Liver (tissue), 9 donors: ENCODE measurements around the gene DYNC1LI2. TPM values are rescaled to one million over a fixed set of nuclear protein-coding genes. Genes with fewer than 3 reads are reported as not detected.

Experiments
- DNase-seq: peaks from one replicate; pipeline ENCODE4 v3.0.0-alpha.2; 2017; ENCODE audit warnings: low spot score
- H3K27ac ChIP-seq, 2 donors: one replicate each; pipeline ENCODE4 v1.7.0; 2013; ENCODE audit warnings: inconsistent platforms in 2 of 2, low read length in 2 of 2, control low read depth in 1 of 2, low read depth in 1 of 2, mild to moderate bottlenecking in 1 of 2
- H3K27me3 ChIP-seq, 4 donors: one replicate each; pipeline versions ENCODE4 v1.6.1 to v1.7.0; 2013; ENCODE audit warnings: low read length in 3 of 4, inconsistent platforms in 1 of 4, mild to moderate bottlenecking in 1 of 4, moderate library complexity in 1 of 4; ENCODE audit not compliant: control insufficient read depth in 4 of 4, insufficient read depth in 4 of 4
- H3K36me3 ChIP-seq, 4 donors: one replicate each; pipeline versions ENCODE4 v1.6.1 to v1.7.0; 2013; ENCODE audit warnings: low read length in 3 of 4, mild to moderate bottlenecking in 3 of 4, low read depth in 1 of 4, moderate library complexity in 1 of 4; ENCODE audit not compliant: control insufficient read depth in 4 of 4, insufficient read depth in 3 of 4
- H3K4me1 ChIP-seq, 4 donors: one replicate each; pipeline versions ENCODE4 v1.6.1 to v1.7.0; 2013; ENCODE audit warnings: low read length in 3 of 4, mild to moderate bottlenecking in 3 of 4, moderate library complexity in 1 of 4; ENCODE audit not compliant: control insufficient read depth in 4 of 4, insufficient read depth in 4 of 4
- H3K4me3 ChIP-seq, 3 donors: one replicate each; pipeline versions ENCODE4 v1.6.1 to v1.7.0; 2013; ENCODE audit warnings: low read length in 3 of 3, control low read depth in 1 of 3, low read depth in 1 of 3, mild to moderate bottlenecking in 1 of 3
- H3K9ac ChIP-seq, 2 donors: one replicate each; pipeline ENCODE4 v1.7.0; 2013; ENCODE audit warnings: low read length in 2 of 2, mild to moderate bottlenecking in 2 of 2, moderate library complexity in 2 of 2, control low read depth in 1 of 2, low read depth in 1 of 2
- H3K9me3 ChIP-seq, 4 donors: one replicate each; pipeline versions ENCODE4 v1.6.1 to v1.7.0; 2013; ENCODE audit warnings: low read length in 3 of 4; ENCODE audit not compliant: control insufficient read depth in 4 of 4
- EGR1 ChIP-seq, 2 donors: IDR thresholded peaks; 2 replicates each; pipeline ENCODE4 v1.6.1; 2016 to 2018; ENCODE audit warnings: antibody characterized with exemption in 2 of 2, low read depth in 2 of 2
- HNF4G ChIP-seq: IDR thresholded peaks from 2 replicates; pipeline ENCODE4 v1.6.1; 2016; ENCODE audit warnings: antibody characterized with exemption
- JUND ChIP-seq, 2 donors: IDR thresholded peaks; 2 replicates each; pipeline ENCODE4 v1.6.1; 2016; ENCODE audit warnings: antibody characterized with exemption in 2 of 2
- RAD21 ChIP-seq, 2 donors: IDR thresholded peaks; 2 replicates each; pipeline ENCODE4 v1.6.1; 2016; ENCODE audit warnings: antibody characterized with exemption in 2 of 2, mild to moderate bottlenecking in 2 of 2
- RXRA ChIP-seq, 2 donors: IDR thresholded peaks; 2 replicates each; pipeline ENCODE4 v1.6.1; 2017 to 2018; ENCODE audit warnings: antibody characterized with exemption in 2 of 2, mild to moderate bottlenecking in 1 of 2
- SP1 ChIP-seq: IDR thresholded peaks from 2 replicates; pipeline ENCODE4 v1.6.1; 2018; ENCODE audit warnings: antibody characterized with exemption, mild to moderate bottlenecking
- TAF1 ChIP-seq: conservative IDR thresholded peaks from 2 replicates; pipeline ENCODE4 v1.6.1; 2016; ENCODE audit warnings: antibody characterized with exemption, mild to moderate bottlenecking
- whole genome bisulfite sequencing: extraction: QIAGEN DNeasy Blood & Tissue Kit; methylation state at CpG from one replicate; pipeline ENCODE4 v1.1.7; 2013; 5-methylcytosine and 5-hydroxymethylcytosine counted together
- polyA plus RNA-seq, 2 donors: library from polyadenylated mRNA; stranded (reverse) in 1 of 2; unstranded in 1 of 2; fragments of 200-250 nt in 1 of 2; fragments of >200 nt in 1 of 2; fragmentation: Nextera tagmentation in 1 of 2; extraction: Ambion mirVana in 1 of 2; gene quantifications; one replicate each; pipeline versions ENCODE4 v1.2.1 to v1.2.3, GENCODE V29; 2013 to 2015
- total RNA-seq, 2 donors: library from RNA; depleted of rRNA; stranded (reverse); fragments of >200 nt; gene quantifications; one replicate each; pipeline ENCODE4 v1.2.3, GENCODE V29; 2014
- TF ChIP-seq, protein P1 (sequence below): IDR thresholded peaks from 2 replicates; pipeline ENCODE4 v1.6.1; 2016; ENCODE audit warnings: antibody characterized with exemption
- TF ChIP-seq, protein P2 (sequence below): IDR thresholded peaks from 2 replicates; pipeline ENCODE4 v1.6.1; 2016; ENCODE audit warnings: antibody characterized with exemption, mild to moderate bottlenecking
- TF ChIP-seq, protein P3 (sequence below): IDR thresholded peaks from 2 replicates; pipeline ENCODE4 v1.6.1; 2016; ENCODE audit warnings: antibody characterized with exemption
- TF ChIP-seq, protein P4 (sequence below): fragments of 150-350 bp; IDR thresholded peaks from 2 replicates; pipeline ENCODE4 v1.5.1; 2017; ENCODE audit warnings: improper control_type of control experiment, low read depth, low read length; ENCODE audit not compliant: missing input control
- donor health status: healthy.
- donor health status: healthy.
- donor health status: healthy.
- donor health status: healthy.
- donor health status: healthy.

DYNC1LI2 gene
- total and polyA plus RNA-seq, 4 donors: 14.2 to 106 (median 35.1) TPM

GRCh38 chr16:66677836-66678235 lies 73.6 kb downstream of the DYNC1LI2 start:
- TF ChIP-seq RAD21 (IDR thresholded peaks at IDR 0.05) (no peak), RXRA (IDR thresholded peaks at IDR 0.05) (no peak), JUND (IDR thresholded peaks at IDR 0.05) (no peak), EGR1 (IDR thresholded peaks at IDR 0.05; ENCODE audit: low read depth in 2 of 2) (no peak), SP1 (no peak), TAF1 (no peak)
- TF ChIP-seq, protein P1, sequence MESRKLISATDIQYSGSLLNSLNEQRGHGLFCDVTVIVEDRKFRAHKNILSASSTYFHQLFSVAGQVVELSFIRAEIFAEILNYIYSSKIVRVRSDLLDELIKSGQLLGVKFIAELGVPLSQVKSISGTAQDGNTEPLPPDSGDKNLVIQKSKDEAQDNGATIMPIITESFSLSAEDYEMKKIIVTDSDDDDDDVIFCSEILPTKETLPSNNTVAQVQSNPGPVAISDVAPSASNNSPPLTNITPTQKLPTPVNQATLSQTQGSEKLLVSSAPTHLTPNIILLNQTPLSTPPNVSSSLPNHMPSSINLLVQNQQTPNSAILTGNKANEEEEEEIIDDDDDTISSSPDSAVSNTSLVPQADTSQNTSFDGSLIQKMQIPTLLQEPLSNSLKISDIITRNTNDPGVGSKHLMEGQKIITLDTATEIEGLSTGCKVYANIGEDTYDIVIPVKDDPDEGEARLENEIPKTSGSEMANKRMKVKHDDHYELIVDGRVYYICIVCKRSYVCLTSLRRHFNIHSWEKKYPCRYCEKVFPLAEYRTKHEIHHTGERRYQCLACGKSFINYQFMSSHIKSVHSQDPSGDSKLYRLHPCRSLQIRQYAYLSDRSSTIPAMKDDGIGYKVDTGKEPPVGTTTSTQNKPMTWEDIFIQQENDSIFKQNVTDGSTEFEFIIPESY: no peak
- TF ChIP-seq, protein P2, sequence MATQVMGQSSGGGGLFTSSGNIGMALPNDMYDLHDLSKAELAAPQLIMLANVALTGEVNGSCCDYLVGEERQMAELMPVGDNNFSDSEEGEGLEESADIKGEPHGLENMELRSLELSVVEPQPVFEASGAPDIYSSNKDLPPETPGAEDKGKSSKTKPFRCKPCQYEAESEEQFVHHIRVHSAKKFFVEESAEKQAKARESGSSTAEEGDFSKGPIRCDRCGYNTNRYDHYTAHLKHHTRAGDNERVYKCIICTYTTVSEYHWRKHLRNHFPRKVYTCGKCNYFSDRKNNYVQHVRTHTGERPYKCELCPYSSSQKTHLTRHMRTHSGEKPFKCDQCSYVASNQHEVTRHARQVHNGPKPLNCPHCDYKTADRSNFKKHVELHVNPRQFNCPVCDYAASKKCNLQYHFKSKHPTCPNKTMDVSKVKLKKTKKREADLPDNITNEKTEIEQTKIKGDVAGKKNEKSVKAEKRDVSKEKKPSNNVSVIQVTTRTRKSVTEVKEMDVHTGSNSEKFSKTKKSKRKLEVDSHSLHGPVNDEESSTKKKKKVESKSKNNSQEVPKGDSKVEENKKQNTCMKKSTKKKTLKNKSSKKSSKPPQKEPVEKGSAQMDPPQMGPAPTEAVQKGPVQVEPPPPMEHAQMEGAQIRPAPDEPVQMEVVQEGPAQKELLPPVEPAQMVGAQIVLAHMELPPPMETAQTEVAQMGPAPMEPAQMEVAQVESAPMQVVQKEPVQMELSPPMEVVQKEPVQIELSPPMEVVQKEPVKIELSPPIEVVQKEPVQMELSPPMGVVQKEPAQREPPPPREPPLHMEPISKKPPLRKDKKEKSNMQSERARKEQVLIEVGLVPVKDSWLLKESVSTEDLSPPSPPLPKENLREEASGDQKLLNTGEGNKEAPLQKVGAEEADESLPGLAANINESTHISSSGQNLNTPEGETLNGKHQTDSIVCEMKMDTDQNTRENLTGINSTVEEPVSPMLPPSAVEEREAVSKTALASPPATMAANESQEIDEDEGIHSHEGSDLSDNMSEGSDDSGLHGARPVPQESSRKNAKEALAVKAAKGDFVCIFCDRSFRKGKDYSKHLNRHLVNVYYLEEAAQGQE: no peak
- TF ChIP-seq, protein P3, sequence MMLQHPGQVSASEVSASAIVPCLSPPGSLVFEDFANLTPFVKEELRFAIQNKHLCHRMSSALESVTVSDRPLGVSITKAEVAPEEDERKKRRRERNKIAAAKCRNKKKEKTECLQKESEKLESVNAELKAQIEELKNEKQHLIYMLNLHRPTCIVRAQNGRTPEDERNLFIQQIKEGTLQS: no peak
- no peaks in the 10 kb centered on the region for H3K4me1 ChIP-seq
- 96% methylated on average over 6 of the region's 6 CpGs for WGBS
- no peaks in the 10 kb centered on the region for H3K36me3 ChIP-seq
- no peak overlapping the region for H3K27ac ChIP-seq
- no peaks in the 10 kb centered on the region for H3K27me3 ChIP-seq
- no peaks in the 10 kb centered on the region for H3K9me3 ChIP-seq
- no peak overlapping the region for H3K9ac ChIP-seq
- H3K4me3 ChIP-seq: no peak overlapping the region
- no peak for DNase-seq

GRCh38 chr16:66677179-66677578 lies 74.2 kb downstream of the DYNC1LI2 start:
- no peaks in the 10 kb centered on the region for H3K4me1 ChIP-seq
- H3K9me3 ChIP-seq: no peaks in the 10 kb centered on the region
- H3K36me3 ChIP-seq: no peaks in the 10 kb centered on the region
- H3K4me3 ChIP-seq: no peak overlapping the region
- DNase-seq: no peak
- TF ChIP-seq, protein P4, sequence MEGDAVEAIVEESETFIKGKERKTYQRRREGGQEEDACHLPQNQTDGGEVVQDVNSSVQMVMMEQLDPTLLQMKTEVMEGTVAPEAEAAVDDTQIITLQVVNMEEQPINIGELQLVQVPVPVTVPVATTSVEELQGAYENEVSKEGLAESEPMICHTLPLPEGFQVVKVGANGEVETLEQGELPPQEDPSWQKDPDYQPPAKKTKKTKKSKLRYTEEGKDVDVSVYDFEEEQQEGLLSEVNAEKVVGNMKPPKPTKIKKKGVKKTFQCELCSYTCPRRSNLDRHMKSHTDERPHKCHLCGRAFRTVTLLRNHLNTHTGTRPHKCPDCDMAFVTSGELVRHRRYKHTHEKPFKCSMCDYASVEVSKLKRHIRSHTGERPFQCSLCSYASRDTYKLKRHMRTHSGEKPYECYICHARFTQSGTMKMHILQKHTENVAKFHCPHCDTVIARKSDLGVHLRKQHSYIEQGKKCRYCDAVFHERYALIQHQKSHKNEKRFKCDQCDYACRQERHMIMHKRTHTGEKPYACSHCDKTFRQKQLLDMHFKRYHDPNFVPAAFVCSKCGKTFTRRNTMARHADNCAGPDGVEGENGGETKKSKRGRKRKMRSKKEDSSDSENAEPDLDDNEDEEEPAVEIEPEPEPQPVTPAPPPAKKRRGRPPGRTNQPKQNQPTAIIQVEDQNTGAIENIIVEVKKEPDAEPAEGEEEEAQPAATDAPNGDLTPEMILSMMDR: no peak
- no peak for TF ChIP-seq HNF4G
- TF ChIP-seq JUND (IDR thresholded peaks at IDR 0.05): no peak
- TF ChIP-seq, protein P1: no peak
- no peak overlapping the region for H3K9ac ChIP-seq
- 96% methylated on average over 7 of the region's 7 CpGs for WGBS
- H3K27me3 ChIP-seq: no peaks in the 10 kb centered on the region
- H3K27ac ChIP-seq: no peak overlapping the region
